Glomerular visceral epithelial cell (primary cell): ENCODE measurements around the gene F8.
"Not testable (repeated sequence)": the region's sequence is repeated elsewhere in the genome, so short reads cannot be mapped to it uniquely, and the experiment has no call there.

ENCODE experiments used
- DNase-seq: peaks from one replicate; pipeline ENCODE4 v3.0.0-alpha.2; 2016; ENCODE audit errors: extremely low spot score

Gene F8

DNA sequence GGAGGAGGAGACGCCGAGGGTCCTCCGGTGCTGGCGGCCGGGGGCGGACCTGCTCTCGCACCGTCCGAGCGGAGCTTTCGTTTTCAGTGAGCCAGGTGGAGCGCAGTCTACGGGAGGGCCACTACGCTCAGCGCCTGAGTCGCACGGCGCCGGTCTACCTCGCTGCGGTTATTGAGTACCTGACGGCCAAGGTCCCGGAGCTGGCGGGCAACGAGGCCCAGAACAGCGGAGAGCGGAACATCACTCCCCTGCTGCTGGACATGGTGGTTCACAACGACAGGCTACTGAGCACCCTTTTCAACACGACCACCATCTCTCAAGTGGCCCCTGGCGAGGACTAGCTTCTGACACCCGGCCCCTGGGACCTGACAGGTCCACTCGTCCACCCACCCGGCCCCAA lies 137.5 kb downstream of the F8 start:
- not testable (repeated sequence) for DNase-seq

DNA sequence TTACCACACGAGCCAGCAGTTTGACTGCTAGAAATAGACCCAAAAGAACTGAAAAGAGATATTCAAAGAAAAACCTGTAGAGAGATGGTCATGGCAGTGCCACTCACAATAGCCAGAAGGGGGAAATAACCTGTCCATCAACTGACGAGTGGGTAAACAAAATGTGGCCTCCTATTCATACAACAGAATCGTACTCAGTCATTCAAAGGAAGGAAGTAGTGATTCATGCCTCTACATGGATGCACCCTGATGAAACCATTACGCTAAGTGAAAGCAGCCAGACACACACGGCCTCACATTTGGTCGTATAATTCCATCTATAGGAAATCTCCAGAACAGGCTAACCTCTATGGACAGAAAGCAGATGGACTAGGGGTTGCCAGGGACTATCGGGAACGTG lies 138.5 kb downstream of the F8 start:
- not testable (repeated sequence) for DNase-seq

DNA sequence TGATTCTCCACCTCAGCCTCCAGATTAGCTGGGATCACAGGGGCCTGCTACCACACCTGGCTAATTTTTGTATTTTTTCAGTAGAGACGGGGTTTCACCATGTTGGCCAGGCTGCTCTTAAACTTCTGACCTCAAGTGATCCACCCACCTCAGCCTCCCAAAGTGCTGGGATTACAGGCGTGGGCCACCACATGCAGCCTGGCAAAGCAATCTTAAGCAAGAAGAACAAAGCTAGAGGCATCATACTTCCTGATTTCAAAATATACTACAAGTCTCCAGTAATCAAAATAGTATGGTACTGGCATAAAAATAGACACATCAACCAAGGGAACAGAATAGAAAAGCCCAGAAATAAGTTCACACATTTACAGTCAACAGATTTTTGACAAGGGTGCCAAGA lies 149.2 kb downstream of the F8 start:
- no peak for DNase-seq

DNA sequence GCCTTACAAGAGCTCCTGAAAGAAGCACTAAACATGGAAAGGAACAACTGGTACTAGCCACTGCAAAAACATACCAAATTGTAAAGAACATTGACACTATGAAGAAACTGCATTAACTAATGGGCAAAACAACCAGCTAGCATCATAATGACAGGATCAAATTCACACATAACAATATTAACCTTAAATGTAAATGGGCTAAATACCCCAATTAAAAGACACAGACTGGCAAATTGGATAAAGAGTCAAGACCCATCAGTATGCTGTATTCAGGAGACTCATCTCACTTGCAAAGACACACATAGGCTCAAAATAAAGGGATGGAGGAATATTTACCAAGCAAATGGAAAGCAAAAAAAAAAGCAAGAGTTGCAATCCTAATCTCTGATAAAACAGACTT lies 154.0 kb downstream of the F8 start:
- DNase-seq: not testable (repeated sequence)

DNA sequence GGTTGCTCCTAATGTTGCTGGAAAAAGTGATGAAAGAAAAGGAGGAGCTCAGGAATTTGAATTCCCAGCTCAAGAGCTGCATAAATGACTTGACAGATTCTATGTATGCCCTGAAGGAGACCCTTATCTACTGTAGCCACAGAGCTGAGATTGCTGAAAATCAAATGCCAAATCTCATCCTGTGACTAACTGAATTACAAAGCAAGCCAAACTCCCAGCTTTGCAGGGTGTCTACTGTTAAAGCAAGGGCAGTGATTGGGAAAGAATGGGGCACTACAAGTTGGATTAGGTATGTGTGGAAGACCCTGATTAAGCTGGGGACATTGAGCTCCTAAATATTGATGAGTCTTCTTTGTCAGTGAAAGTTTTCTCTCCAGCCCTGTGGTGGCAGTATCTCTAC lies 167.3 kb downstream of the F8 start:
- DNase-seq: no peak

DNA sequence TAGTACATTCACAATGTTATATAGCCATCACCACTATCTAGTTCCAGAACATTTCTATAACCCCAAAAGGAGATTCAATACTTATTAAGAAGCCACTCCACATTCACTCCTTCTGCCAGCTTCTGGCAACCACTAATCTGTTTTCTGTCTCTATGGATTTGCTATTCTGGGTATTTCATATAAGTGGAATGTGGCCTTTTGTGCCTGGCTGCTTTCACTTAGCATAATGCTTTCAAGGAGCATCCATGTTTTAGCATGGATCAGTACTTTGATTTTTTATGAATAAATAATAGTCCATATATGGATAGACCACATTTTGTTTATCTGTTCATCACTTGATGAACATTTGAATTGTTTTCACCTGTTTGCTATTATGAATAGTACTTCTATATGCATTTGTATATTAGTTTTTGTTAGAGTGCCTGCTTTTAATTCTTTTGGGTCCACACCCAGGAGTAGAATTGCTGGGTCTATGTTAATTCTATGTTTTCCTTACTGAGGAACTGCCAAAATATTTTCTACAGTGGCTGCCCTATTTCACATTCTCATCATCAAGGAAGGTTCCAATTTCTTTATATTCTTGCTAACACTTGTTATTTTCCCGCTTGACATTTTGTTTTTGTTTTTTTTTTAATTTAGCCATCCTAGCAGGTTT lies 171.4 kb downstream of the F8 start:
- no peak for DNase-seq

DNA sequence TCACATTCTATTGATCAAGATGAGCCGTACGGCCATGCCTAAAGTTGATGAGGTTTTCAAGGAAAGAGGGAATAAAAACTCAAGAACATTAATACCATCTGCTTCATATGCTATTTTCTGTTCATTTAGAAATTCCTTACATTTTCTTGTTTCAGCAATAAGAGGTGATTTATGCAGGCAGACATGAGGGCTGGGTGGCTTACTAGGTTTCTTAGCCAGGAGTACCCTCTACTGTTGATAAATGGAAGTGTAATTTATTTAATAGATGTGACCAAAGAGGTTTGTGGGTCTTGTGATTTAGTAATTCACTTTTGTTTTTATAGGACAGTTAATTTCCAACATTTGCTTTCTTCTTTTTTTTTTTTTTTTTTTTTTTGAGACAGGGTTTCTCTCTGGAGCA lies 181.7 kb downstream of the F8 start:
- peak; percentile 49 for DNase-seq

DNA sequence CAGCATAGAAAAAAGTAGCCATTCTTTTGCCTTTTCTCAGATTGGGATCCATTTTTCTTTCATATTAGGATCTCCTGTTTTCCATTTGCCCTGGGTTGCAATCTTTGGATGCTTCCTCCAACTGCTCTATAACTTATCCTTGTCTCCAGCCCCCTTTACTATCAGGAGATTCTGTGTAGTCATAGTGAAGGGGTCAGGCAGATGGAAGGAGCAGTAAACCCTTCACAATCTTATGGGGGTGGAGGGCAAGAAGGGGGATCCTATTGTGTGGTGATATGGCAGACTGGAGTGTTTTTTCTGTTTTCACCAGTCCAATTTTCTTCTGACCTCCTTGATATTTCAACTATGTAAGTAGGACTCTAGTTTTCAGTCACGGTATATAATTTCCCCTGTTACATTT lies 186.4 kb downstream of the F8 start:
- no peak for DNase-seq

DNA sequence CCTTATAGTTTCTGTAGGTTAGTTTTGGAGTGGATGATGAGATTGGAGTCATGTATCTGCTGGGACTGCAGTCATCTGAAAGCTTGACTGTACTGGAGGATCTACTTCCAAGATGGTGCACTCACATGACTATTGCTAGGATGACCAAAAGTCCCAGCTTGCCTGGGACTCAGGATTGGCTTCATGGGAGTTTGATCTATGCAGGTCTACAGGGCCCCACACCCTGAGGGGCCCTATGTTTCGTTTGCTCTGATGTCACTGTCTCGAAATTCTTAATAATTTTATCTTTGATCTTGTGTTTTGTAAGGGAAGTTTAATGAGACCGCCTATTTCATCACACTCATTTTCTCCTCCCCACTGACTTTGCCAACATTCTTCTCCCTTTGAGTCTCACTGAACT lies 188.0 kb downstream of the F8 start, which contains the start of gene SMIM9:
TSS of gene SMIM9 (minus strand) at position 101 of the 400 bp plus-strand sequence. CDS start 3,806 bp downstream, outside the sequence.
- no peak for DNase-seq

DNA sequence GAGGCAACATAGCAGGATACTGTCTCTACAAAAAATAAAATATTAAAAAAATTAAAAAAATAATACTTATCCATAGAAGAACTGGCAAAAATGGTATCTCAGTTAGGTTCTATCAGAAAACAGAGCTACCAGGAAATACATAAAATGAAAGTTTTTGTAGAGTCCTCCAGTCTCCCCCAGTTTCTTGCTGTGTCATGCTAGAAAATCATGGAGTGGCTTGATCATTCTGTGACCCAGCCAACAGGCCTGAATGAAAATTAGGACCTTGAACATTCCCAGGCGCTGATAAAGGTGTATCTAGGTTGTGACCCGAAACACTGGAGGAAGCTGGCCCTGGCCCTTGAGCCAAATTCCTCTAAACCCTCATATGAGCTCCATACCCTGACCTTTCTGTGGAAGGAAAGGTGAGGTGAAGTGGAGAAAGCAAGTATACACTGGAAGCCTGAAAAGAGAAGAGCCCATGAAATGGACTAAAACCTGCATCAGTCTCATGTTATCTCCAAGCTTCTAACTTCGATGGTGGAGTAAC lies 188.7 kb downstream of the F8 start:
- DNase-seq: no peak

DNA sequence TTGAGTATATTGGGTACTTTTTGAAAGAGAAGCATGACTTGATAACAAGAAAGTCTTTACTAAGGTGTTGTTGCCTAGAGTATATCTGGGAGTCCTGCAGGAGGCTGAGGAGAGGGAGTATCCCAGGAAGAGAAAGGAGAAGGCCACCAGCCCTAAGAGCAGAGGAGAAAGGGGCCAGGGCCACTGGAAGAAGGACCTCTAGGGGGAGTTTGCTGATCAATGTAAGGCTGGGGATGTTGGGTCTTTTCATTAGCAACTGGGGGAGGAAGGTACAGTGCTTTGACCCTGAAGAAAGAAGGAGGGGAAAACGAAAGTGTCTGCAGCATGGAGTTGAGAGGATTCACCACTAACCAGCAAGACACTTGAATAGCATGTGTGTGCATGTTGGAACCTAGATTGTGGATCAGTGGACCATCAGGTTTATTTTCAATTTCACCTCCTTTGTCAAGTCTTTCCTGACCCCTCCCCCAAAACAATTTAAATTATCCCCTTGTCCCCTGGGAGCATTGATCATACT lies 192.5 kb downstream of the F8 start:
- DNase-seq: no peak

DNA sequence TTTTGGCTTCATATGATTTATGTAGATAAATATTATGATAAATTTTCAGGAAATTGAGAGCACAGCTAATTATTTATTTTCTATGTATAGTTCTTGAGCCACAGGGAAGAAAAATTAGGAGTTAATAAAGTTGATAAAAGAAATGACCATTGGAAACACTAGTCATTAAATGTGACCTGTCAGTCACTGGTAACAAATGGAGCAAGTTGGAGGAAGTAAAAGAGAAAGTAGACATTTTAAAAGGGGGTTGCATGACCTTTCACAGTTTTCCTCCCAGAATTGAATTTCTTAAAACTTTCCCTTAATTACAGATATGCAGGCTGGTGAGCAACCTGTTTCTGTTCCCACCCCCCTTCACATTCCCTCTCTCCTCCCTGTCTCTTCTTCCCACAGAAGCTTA lies 193.4 kb downstream of the F8 start:
- DNase-seq: no peak

DNA sequence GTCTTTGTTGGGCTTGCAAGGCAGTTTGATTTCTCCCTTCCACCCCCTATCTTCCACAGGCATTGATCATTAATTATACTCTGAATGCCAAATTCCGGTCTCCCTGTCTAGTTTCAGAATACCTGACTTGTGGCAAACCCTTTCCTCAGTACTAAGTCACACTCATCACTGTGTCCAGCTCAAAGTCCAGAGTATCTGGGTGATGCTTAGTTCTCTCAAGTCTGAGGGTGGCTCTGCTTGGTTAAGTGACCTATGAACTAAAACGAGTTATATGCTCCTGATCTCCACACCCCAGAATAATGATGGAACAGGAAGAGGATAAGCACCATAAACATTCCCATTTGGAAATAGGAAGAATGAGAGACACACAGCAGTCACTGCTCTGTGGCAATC lies 194.5 kb downstream of the F8 start:
- no peak for DNase-seq

DNA sequence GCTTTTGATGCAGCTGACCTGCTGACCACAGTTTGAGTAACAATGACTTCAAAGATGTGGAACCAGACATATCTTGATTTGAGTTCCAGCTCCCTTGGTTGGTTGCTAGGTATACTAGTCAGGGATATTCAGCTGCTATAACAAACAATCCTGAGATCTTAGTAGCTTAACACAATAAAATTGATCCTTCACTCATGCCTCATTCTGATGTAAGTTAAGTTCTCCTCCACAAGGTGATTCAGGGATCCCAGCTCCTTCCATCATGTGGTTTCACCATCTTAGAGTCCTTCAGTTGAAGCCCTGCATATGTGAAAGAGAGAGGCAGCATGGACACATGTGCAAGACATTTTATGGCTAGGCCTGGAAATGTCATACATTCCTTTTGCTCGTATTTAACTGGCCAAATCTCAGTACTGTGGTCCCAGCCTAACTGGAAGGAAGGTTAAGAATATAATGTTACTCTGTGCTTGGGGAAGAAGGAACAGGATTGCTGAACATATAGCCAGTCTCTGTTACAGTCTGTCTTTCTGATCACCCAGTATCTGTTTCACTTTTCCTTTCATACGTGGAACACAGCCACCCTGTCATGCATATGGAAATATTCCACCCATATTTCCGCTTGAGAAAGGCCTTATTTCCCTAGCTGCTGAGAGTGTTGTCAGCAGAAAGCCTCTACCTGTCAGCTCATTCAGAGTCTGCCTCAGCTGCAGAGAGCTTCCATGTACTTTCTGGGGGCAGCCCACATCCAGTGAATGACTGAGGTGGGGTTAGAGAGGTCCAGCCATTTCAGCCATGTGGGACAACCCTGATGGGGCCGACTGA lies 195.1 kb downstream of the F8 start:
- DNase-seq: no peak

DNA sequence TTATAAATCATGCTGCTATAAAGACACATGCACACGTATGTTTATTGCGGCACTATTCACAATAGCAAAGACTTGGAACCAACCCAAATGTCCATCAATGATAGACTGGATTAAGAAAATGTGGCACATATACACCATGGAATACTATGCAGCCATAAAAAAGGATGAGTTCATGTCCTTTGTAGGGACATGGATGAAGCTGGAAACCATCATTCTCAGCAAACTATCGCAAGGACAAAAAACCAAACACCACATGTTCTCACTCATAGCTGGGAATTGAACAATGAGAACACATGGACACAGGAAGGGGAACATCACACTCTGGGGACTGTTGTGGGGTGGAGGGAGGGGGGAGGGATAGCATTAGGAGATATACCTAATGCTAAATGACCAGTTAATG lies 196.9 kb downstream of the F8 start:
- not testable (repeated sequence) for DNase-seq

DNA sequence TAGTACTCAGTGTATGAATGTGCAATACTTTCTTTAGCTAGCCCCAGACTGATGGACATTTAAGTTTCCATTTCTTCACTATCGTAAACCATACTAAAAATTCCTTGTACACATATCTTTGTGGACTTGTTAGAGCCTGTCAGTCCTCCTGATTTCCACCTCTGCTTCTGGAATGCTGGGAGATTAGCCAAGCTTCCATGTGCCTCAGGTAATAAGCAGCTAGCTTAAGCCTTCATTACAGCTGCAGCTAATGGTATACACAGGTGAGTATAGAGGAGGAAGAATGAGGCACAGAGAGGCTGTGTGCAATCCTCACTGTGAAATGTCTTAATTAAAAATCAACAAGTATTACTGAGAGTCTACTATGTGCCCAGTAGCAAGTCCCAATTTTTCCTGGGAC lies 197.9 kb downstream of the F8 start:
- no peak for DNase-seq

DNA sequence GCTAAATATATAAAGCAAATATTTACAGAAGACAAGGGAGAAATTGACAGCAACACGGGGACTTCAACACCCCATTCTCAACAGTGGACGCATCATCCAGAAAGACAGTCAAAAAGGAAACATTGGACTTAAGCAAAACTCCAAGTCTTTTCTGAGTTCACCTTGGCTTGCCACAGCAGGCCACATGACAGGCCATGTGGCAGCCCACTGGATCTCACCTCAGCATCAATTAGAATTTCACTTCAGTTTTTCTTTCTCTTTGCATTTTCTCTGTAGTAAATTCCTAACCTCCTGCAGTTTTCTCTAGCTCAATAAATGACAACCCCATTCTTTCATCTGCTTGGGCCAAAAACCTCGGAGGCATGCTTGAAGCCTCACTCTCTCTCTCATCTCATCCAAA lies 200.5 kb downstream of the F8 start:
- DNase-seq: no peak

DNA sequence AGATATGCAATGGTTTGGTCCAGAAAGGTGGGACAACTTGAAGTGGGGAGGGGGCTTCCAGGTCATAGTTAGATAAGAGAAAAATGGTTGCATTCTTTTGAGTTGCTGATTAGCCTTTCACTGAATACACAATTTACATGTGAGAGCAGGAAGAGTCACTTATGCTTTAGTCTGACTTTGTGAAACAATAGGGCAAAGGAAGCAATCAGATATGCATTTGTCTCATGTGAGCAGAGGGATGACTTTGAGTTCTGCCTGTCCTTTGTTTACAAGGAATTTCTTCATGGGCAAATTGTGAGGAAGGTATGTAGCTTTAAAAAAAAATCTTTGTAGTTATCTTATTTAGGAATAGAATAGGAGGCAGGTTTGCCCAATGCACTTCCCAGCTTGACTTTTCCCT lies 201.0 kb downstream of the F8 start:
- DNase-seq: no peak

DNA sequence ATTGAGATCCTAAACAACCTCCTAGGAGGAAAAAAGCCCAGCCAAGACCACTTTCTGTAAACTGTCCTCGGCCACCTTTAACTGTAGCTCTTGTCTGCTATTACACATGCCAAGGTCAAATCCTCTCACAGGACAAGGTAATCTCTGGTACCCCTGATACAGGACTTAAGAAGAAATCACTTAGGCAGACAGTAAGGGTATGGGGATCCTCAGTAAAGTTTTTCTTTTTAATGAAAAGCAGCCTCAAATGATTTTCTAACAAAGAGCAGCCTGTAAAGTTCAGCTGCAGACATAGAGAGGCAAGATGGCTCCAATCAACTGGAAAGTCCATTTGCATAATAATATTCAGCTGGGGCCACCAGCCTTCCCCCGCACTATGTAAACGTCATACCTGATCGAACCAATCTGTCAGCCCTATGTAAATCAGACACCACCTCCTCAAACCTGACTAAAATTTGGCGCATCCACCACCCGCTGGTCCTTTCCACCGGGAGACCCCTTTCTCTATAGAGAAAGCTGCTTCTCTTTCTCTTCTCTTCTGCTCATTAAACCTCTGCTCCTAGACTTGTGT lies 202.7 kb downstream of the F8 start:
- DNase-seq: no peak

DNA sequence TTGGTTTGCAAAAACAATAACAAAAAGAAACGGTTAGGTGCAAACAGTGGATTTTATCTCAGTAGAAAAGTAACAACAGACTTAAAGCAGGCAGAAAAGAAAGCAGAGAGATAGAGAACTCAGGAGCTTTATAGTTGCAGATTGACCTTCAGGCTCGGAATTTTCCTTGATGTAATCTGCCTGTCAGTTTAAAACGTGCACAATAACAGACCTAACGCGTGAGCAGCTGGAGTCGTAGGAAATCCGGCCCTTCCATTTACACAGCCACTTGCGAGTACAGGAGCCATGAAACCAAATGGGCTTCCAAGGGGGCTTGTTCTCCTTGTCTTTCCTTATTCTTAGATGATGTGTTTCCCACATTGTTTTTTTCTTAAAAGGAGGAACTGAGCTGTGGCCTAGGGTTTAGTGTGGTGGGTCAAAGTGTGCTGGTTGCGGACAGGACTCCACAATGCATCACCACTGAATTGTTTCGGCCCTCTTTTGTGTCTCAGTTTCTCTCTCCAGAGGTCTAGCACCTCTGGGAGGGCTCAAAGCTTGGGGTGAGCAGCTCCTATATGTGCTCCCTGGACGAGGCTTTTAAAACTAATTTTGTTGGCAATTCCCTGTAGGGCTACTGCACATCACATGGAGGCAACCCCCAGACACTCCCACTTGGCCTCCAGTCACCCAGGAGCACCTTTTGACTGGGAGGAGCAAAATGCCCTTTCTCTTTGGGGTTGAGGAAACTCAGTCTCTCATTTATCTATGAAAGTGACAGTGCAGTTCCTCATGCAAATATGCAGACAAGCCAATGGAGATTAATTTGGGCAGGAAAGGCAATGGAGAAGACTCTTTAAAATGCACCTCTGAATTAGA lies 203.4 kb downstream of the F8 start:
- DNase-seq: no peak

DNA sequence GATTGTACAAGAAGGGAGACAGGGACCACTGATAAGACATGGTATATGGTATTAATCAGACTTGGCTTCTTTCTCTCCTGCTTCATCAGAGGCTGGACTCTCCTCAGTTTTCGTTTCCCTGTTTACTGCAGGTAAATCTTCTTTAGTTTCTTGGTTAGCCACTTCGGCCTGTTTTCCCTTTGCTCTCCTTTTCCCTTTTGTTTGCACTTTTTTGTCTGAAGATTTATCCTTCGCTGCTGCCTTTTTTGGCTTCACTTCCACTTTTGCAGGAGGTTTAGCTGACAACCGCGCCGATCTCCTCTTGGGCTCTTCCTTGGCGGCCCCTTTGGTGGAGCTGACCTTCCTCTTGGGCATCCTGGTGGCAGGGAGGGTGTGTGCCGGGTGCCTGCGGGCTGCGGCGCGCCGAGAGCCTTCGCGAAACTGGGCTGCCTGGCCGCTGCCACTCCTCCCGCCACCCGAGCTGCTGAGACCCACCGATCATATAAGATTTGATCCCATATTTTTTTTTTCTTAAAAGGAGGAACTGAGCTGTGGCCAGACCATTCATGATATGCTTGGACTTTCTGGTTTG lies 205.4 kb downstream of the F8 start:
- DNase-seq: not testable (repeated sequence)
